Measurements from ENCODE around the gene KPNA6. TPM values are rescaled to one million over a fixed set of nuclear protein-coding genes. Genes with fewer than 3 reads are reported as not detected.
A peak's percentile ranks its signal among the peaks of the same experiment; 100 is the strongest.

The KPNA6 gene
- total and polyA plus RNA-seq, 9 of the 15 experiments (the other 6 are each of a cell fraction or from before 2014, with no cell fraction given) = 20.1 to 54.6 (median 32.2) TPM

- TF ChIP-seq REST (IDR thresholded peaks at IDR 0.05; ENCODE audit: borderline replicate concordance) = peak; percentile 29; the same call in 1 of the 2 replicates
- no peak for TF ChIP-seq REST (CRISPR knock-in tag; IDR thresholded peaks at IDR 0.05; ENCODE audit: low read depth)
- no peak for TF ChIP-seq NR1H2 (CRISPR knock-in tag; IDR thresholded peaks at IDR 0.05)
- TF ChIP-seq NKRF (IDR thresholded peaks at IDR 0.05; ENCODE audit: borderline replicate concordance) = 0 out of 2 replicates have a peak, but pooled peaks have one; percentile 19
- no peak for TF ChIP-seq TCF7L2 (IDR thresholded peaks at IDR 0.05; ENCODE audit: low read depth, low read length)
- TF ChIP-seq ETS2 (tag; IDR thresholded peaks at IDR 0.05; ENCODE audit: borderline replicate concordance, poor library complexity, severe bottlenecking) = no peak
- no peak for TF ChIP-seq POLR2AphosphoS5 (IDR thresholded peaks at IDR 0.05; ENCODE audit: control insufficient read depth, insufficient read depth, low read depth, low read length)
- TF ChIP-seq PCBP1 (IDR thresholded peaks at IDR 0.05; ENCODE audit: low read depth, low read length, poor library complexity, severe bottlenecking) = no peak
- TF ChIP-seq SMAD4 (CRISPR knock-in tag; conservative IDR thresholded peaks at IDR 0.05) = no peak
- no peak for TF ChIP-seq IRF2 (CRISPR knock-in tag; IDR thresholded peaks at IDR 0.05)
These were observed 2.5 kb upstream of the KPNA6 start (continued) for GRCh38 chr1:32105338-32105737.
